Activated CD4-positive, alpha-beta T cell treated with anti-CD3 and anti-CD28 coated beads, Interleukin-2, amount 50 U/mL, for 16 hours (primary cell): ENCODE measurements around the gene MAVS.

Experiments used
- DNase-seq: peaks from one replicate; pipeline ENCODE4 v3.0.0-alpha.2; 2020

Gene MAVS

DNA sequence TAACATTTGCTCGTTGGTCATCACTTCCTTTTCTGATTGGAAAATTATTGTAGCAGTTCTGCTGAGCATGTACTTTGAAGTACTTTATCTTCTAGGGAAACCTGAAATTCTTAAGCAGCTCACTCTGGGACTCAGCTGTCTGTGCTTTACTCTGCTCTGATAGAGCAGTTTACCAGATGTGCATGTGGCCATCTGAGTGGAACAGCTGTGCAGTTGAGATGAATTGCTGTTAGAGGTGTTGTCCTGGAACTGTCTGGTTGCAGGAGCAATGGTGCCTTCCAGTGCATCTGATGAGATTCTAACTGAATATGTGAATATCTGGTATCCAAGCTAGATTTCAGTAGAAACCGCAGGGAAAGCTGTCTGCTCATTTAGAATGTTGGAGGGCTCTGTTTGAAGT is 69.7 kb downstream of the MAVS start:
- no peak for DNase-seq

DNA sequence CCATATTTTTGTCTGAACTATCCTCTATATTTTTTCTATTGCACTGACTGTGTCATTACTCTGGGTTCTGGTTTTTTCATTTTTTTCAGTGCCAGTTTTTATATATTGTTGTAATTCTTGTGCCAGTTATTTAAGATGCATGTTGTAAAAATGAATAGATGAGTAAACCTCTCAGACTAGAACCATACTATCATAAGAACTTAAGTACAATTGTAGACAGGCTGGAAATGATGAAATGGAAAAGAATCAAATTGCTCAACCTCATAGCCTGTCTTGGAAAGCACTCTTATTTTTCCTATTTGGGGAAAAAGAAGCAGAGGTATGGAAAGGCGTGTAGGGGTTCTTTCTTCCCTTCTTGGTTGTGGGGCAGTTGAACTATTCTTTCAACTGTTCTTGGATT is 72.7 kb downstream of the MAVS start:
- no peak for DNase-seq

DNA sequence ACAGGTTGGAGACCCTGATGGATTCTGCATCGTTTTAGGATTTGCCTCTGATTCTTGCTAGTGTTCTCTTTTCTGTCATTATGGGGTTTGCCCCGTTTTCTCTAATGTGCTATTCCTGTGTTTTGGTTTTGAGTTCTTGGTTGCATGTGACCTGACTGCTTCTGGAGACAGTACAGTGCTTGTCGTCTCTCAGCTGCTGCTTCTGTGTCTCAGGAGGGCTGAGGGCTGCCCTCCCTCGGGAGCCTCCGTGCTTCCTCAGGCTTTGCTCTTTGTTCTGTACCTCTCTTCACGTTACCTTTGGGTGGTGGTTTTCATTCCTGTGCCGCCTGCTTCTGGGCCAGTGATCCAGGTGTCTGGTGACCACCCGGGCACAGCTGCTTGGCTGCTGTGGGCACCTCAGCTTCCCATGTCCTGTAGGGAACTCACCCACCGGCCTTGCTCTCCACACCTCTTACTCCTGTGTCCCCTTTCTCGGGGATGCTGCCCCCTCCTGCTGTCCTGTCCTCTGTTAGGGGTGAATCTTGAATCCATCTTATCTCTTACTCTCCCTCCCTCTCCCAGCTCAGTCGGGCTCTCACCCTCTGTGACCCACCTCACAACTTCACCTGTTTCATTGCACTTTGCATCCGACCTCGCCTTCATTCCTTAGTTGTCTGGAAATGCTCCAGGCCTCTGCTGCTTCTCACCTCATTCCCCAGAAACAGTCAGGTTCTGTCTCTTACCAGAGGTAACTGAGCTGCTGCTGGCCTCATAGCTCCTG is 75.8 kb downstream of the MAVS start:
- no peak for DNase-seq

DNA sequence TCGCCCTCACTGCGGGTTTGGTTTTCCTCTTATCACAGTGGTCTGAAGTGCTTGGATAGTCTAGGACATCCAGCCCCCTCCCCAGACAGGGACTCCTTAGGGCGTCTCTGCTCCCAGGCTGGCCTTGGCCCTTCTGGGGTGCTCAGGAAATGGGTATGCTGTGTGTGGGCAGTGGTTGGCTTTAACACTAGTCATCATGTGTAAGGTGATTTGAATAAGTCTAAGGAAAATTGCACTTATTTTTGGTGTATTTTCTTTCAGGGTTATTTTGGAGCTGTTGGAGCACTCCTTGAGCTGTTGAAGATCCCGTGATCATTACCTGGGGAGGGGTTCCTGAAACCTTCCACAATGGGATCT is 76.3 kb downstream of the MAVS start:
- DNase-seq: no peak

DNA sequence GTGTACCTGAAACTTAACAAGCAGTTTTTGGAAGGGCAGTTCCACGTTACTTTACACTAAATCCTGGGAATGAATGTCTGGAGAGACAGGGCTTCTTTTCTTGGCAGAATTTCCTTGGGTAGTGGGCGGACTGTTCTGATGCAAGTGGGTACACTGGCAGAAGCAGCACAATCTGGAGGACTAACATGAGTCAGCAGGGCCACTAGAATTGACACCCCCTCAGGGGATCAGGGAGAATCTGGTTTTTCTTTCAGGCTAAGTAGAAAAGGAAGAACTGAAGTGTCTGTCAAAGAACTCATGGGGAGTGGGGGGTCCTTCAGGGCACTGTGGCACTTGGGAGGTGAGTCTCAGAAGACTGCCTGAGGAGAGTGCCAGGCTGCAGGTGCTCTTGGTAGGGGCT is 77.2 kb downstream of the MAVS start:
- DNase-seq: no peak

DNA sequence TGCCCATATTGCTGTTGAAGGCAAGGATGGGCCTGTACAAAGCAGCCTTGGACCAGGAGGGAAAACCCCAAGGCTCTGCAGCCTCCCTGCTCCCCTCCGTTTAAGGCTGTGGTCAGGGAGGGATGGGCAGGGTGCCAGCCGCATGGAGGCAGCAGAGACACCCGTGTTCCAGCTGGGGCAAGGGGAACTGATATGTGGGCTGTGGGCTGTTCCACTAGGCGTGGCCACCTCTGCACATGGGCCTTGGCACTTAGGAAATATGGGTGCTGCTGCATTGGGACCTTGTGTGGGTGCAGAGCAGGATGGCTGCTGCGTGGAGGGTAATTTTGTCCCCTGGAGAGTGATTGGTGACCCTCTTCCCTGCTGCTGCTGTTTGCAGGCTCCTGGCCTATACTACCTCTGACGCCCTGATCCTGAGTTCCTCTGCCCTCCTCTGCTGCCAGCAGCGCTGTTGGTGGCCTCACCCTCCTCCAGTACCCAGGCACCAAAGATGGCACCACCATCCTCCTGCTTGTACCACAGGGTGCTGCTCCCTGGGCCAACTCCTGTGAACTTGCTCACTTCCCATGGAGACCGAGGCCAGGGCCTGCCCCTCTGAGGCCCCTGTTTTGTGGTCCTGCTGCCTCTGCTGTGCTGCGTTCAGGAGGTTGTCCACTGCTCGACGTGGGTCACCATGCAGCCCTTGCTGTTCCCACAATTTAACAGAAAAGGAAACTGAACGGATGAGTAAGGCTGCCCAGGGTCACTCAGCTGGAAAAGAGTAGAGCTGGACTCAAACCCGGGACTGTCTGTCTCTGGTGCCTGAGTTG is 77.9 kb downstream of the MAVS start:
- DNase-seq: no peak

DNA sequence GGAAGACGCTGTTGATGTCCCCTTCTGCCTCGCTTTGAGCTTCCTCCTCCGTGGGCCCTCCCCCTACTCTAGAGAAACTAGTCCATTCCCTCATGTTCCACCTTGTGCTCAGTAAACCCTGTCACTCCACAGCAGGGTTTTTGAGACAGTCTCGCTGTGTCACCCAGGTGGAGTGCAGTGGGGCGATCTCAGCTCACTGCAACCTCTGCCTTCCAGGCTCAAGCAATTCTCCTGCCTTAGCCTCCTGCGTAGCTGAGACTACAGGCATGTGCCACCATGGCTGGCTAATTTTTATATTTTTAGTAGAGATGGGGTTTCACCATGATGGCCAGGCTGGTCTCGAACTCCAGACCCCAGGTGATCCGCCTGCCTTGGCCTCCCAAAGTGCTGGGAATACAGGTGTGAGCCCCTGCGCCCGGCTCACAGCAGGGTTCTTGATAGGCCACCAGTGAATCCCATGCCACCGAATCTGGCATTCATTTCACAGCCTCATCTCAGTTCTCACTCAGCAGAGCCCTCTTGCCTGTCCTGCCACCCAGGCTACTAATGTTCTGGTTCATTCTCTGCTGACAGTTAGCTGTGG is 78.6 kb downstream of the MAVS start:
- no peak for DNase-seq
